Measurements from ENCODE around the gene LPCAT1.

LPCAT1 gene

GRCh38 chr5:1546556-1546955, 22.8 kb upstream of the LPCAT1 start:
- no peak for TF ChIP-seq ZFX (IDR thresholded peaks at IDR 0.05)
- H3K27ac ChIP-seq: no peak overlapping the region

GRCh38 chr5:1545805-1546355, 22.1 kb upstream of the LPCAT1 start:
- TF ChIP-seq ZFX (IDR thresholded peaks at IDR 0.05): no peak
- no peak for TF ChIP-seq CTCF (conservative IDR thresholded peaks at IDR 0.05)
- no peak overlapping the region for H3K27ac ChIP-seq

- no peak overlapping the region for H3K27ac ChIP-seq
- no peak for TF ChIP-seq CTCF (conservative IDR thresholded peaks at IDR 0.05)
- TF ChIP-seq ZFX (IDR thresholded peaks at IDR 0.05): no peak
These were observed 21.5 kb upstream of the LPCAT1 start for GRCh38 chr5:1545126-1545804.

GRCh38 chr5:1544294-1544961, 20.7 kb upstream of the LPCAT1 start:
- H3K27ac ChIP-seq: no peak overlapping the region
- no peak for TF ChIP-seq CTCF (conservative IDR thresholded peaks at IDR 0.05)
- TF ChIP-seq ZFX (IDR thresholded peaks at IDR 0.05): no peak

GRCh38 chr5:1543398-1544293, 19.9 kb upstream of the LPCAT1 start:
- TF ChIP-seq CTCF (conservative IDR thresholded peaks at IDR 0.05): no peak
- no peak overlapping the region for H3K27ac ChIP-seq

GRCh38 chr5:1542781-1543180, 19.0 kb upstream of the LPCAT1 start:
- TF ChIP-seq CTCF (conservative IDR thresholded peaks at IDR 0.05): no peak
- no peak for TF ChIP-seq ZFX (IDR thresholded peaks at IDR 0.05)
- no peak overlapping the region for H3K27ac ChIP-seq

GRCh38 chr5:1541702-1542400, 18.1 kb upstream of the LPCAT1 start:
- H3K27ac ChIP-seq: no peak overlapping the region
- TF ChIP-seq CTCF (conservative IDR thresholded peaks at IDR 0.05): no peak
- no peak for TF ChIP-seq ZFX (IDR thresholded peaks at IDR 0.05)

All from C4-2B (cell line).